ENCODE measurements around the gene PLXDC1.

- TF ChIP-seq POLR2A (IDR thresholded peaks at IDR 0.05) (no peak), CTCF (IDR thresholded peaks at IDR 0.05) (no peak), EP300 (IDR thresholded peaks at IDR 0.05; ENCODE audit: low read depth) (no peak)
These were observed 68.2 kb downstream of the PLXDC1 start for GRCh38 chr17:39083270-39083669.
